HepG2 (cell line): ENCODE data around the gene FBN2. TPM values are rescaled to one million over a fixed set of nuclear protein-coding genes. Genes with fewer than 3 reads are reported as not detected.

Source experiments
- ATAC-seq: fragments of 200-7000 bp; cut with Tn5 transposase; 3 replicates; pipeline ENCODE4 v1.9.1; 2020; ENCODE audit warnings: mild to moderate bottlenecking, moderate library complexity
- BruUV-seq: library from RNA; stranded (reverse); fragments of 400-500 nt; replicated peaks from 2 replicates; lab custom pipeline; 2021; lab: Mats Ljungman, UMichigan
- CTCF ChIA-PET: fragments of 300-600 bp; formaldehyde crosslinking; extraction: SDS; loops from one replicate; lab custom pipeline; 2021; ENCODE audit warnings: low total read pairs, inconsistent platforms, low intra/inter-chr PET ratio; lab: Yijun Ruan, JAX
- POLR2A ChIA-PET: fragments of 350-600 bp; sonication (Branson Sonifier 250); formaldehyde crosslinking; loops from one replicate; lab custom pipeline; 2020; ENCODE audit warnings: antibody characterized with exemption, inconsistent platforms; lab: Yijun Ruan, JAX
- DNase-seq: peaks from one replicate; pipeline ENCODE4 v3.0.0-alpha.2; 2015; ENCODE audit warnings: low spot score
- FAIRE-seq: peaks from 3 replicates; lab custom pipeline; 2011; peaks lifted over from hg19 to GRCh38; lab: Jason Lieb, UNC
- H2AFZ ChIP-seq: one replicate; pipeline ENCODE4 v1.6.1; 2011; ENCODE audit warnings: low read length, inconsistent platforms
- H3K27ac ChIP-seq: fragments of 300-600 bp; 3 replicates; pipeline ENCODE4 v1.8.0; 2011; ENCODE audit warnings: mixed run types, mild to moderate bottlenecking, mixed read lengths, low read length, inconsistent platforms; ENCODE audit not compliant: insufficient read depth; ENCODE audit errors: extremely low read length
- H3K27me3 ChIP-seq, 2 experiments: fragments of 200-600 bp in 1 of 2; 2 replicates in 1 of 2; 3 replicates in 1 of 2; pipeline versions ENCODE4 v1.6.0 to v1.8.0; 2011; ENCODE audit warnings: low read length in 2 of 2, mild to moderate bottlenecking in 2 of 2, moderate library complexity in 2 of 2, inconsistent platforms in 1 of 2; ENCODE audit not compliant: insufficient read depth in 2 of 2, control insufficient read depth in 1 of 2
- H3K36me3 ChIP-seq, 2 experiments: fragments of 200-600 bp in 1 of 2; replicated peaks in 1 of 2; 2 replicates in 1 of 2; 3 replicates in 1 of 2; pipeline versions ENCODE4 v1.5.1 to v1.8.0; 2011; ENCODE audit warnings: low read length in 2 of 2, inconsistent platforms in 1 of 2; ENCODE audit not compliant: insufficient read depth in 2 of 2, control insufficient read depth in 1 of 2
- H3K4me1 ChIP-seq: 2 replicates; pipeline ENCODE4 v1.5.1; 2012; ENCODE audit warnings: low read length, inconsistent platforms; ENCODE audit not compliant: insufficient read depth
- H3K4me2 ChIP-seq: 2 replicates; pipeline ENCODE4 v1.6.0; 2011; ENCODE audit warnings: low read depth, low read length, inconsistent platforms
- H3K4me3 ChIP-seq, 3 experiments: fragments of 200-600 bp in 1 of 3; sonication (generic), shearing (Covaris generic) in 1 of 3; replicated peaks in 1 of 3; 2 replicates each; pipeline ENCODE4 v1.5.1; 2011 to 2016; ENCODE audit warnings: low read length in 3 of 3, inconsistent platforms in 2 of 3, low read depth in 2 of 3, mild to moderate bottlenecking in 2 of 3, control low read depth in 1 of 3, mixed read lengths in 1 of 3; ENCODE audit not compliant: insufficient read depth in 1 of 3
- H3K79me2 ChIP-seq: one replicate; pipeline ENCODE4 v1.6.1; 2011; ENCODE audit warnings: low read length, inconsistent platforms; ENCODE audit not compliant: insufficient read depth
- H3K9ac ChIP-seq: 2 replicates; pipeline ENCODE4 v1.6.0; 2011; ENCODE audit warnings: mild to moderate bottlenecking, low read depth, low read length, inconsistent platforms; ENCODE audit not compliant: insufficient read depth
- H3K9me3 ChIP-seq: 2 replicates; pipeline ENCODE4 v1.5.1; 2012; ENCODE audit warnings: mild to moderate bottlenecking, low read length
- H4K20me1 ChIP-seq: 2 replicates; pipeline ENCODE4 v1.6.0; 2011; ENCODE audit warnings: inconsistent platforms, mild to moderate bottlenecking, low read length, moderate library complexity; ENCODE audit not compliant: insufficient read depth
- ATRX ChIP-seq: sonication (generic); formaldehyde crosslinking; IDR thresholded peaks from 2 replicates; pipeline ENCODE4 v1.4.0; 2020; ENCODE audit warnings: missing genetic modification reagents, borderline replicate concordance
- FOXM1 ChIP-seq: sonication (generic); formaldehyde crosslinking; IDR thresholded peaks from 2 replicates; pipeline ENCODE4 v1.5.0; 2020; ENCODE audit warnings: missing genetic modification reagents
- MZF1 ChIP-seq: sonication (generic); formaldehyde crosslinking; IDR thresholded peaks from 2 replicates; pipeline ENCODE4 v1.8.1; 2023; ENCODE audit warnings: mild to moderate bottlenecking, missing genetic modification reagents, borderline replicate concordance
- NAIF1 ChIP-seq: sonication (generic); formaldehyde crosslinking; IDR thresholded peaks from 2 replicates; pipeline ENCODE4 v1.5.0; 2020; ENCODE audit warnings: mild to moderate bottlenecking, missing genetic modification reagents, borderline replicate concordance
- NFAT5 ChIP-seq: sonication (generic); formaldehyde crosslinking; IDR thresholded peaks from 2 replicates; pipeline ENCODE4 v1.4.0; 2020; ENCODE audit warnings: missing genetic modification reagents
- RFX1 ChIP-seq: fragments of 450-650 bp; IDR thresholded peaks from 2 replicates; pipeline ENCODE4 v1.6.1; 2017
- SMARCE1 ChIP-seq: fragments of 450-650 bp; IDR thresholded peaks from 2 replicates; pipeline ENCODE4 v1.6.1; 2017; ENCODE audit warnings: borderline replicate concordance
- TERF1 ChIP-seq: sonication (generic); formaldehyde crosslinking; IDR thresholded peaks from 2 replicates; pipeline ENCODE4 v1.8.0; 2022; ENCODE audit warnings: mild to moderate bottlenecking, missing genetic modification reagents, moderate library complexity
- TMF1 ChIP-seq: sonication (generic); formaldehyde crosslinking; IDR thresholded peaks from 2 replicates; pipeline ENCODE4 v1.8.1; 2022; ENCODE audit warnings: low read depth, missing genetic modification reagents
- ZNF121 ChIP-seq: sonication (generic); formaldehyde crosslinking; IDR thresholded peaks from 2 replicates; pipeline ENCODE4 v1.5.0; 2020; ENCODE audit warnings: mild to moderate bottlenecking, missing genetic modification reagents
- ZNF136 ChIP-seq: sonication (generic); formaldehyde crosslinking; IDR thresholded peaks from 2 replicates; pipeline ENCODE4 v1.8.1; 2022; ENCODE audit warnings: low read depth, mild to moderate bottlenecking, moderate library complexity, missing genetic modification reagents
- ZNF576 ChIP-seq: sonication (generic); formaldehyde crosslinking; IDR thresholded peaks from 2 replicates; pipeline ENCODE4 v1.4.0; 2020; ENCODE audit warnings: mild to moderate bottlenecking, missing genetic modification reagents
- ZNF614 ChIP-seq: IDR thresholded peaks from 2 replicates; pipeline ENCODE4 v1.6.1; 2018; ENCODE audit warnings: missing biosample characterization, missing genetic modification reagents, inconsistent platforms, borderline replicate concordance
- ZNF720 ChIP-seq: sonication (generic); formaldehyde crosslinking; IDR thresholded peaks from 2 replicates; pipeline ENCODE4 v1.4.0; 2020; ENCODE audit warnings: missing genetic modification reagents
- WGBS: methylation state at CpG from one replicate; pipeline ENCODE4 v1.1.6; 2017; ENCODE audit warnings: low lambda C conversion rate; 5-methylcytosine and 5-hydroxymethylcytosine counted together
- in situ Hi-C: cut with HindIII; loops from 2 replicates; pipeline ENCODE4 v1.10.0; 2017; ENCODE audit warnings: low pct_unique_long_range_greater_than_20kb; ENCODE audit not compliant: extremely low pct_ligation_motif_present
- intact Hi-C: fragments of 100-400 bp; cut with micrococcal nuclease; formaldehyde crosslinking; loops from one replicate; pipeline ENCODE4 v1.10.0; 2022; ENCODE audit not compliant: unreplicated experiment
- polyA plus RNA-seq, 8 experiments: library from polyadenylated mRNA; depleted of rRNA in 3 of 8; stranded (reverse) in 7 of 8; unstranded in 1 of 8; fragments of >200 nt; fragmentation: Illumina TruSeq in 4 of 8; extraction: Trizol in 4 of 8; gene quantifications; 2 replicates each; pipeline versions ENCODE4 v1.2.1 to v1.2.3, GENCODE V29; 2011 to 2016; ENCODE audit warnings: low read depth in 4 of 8, missing spikeins in 1 of 8, mixed read lengths in 1 of 8; ENCODE audit not compliant: insufficient read depth in 1 of 8
- total RNA-seq, 5 experiments: library from RNA; depleted of rRNA; stranded (reverse); fragments of >200 nt; fragmentation: Illumina TruSeq; extraction: Trizol; gene quantifications; 2 replicates each; pipeline ENCODE4 v1.2.3, GENCODE V29; 2016; ENCODE audit warnings: low read depth in 1 of 5

Gene FBN2
- total and polyA plus RNA-seq, 2 of the 13 experiments (the other 11 are each of a cell fraction or from before 2014, with no cell fraction given), result not detected

- H3K9me3 ChIP-seq, result 0 out of 2 replicates have a peak, but pooled peaks cover 5% of the 10 kb centered on the region
- ATAC-seq (no peak), FAIRE-seq (no peak), DNase-seq (no peak)
- no peaks in the 10 kb centered on the region for H3K4me1 ChIP-seq
- POLR2A ChIA-PET, result no interaction called here
- no peaks in the 10 kb centered on the region for H4K20me1 ChIP-seq
- no peak overlapping the region for H3K4me2 ChIP-seq
- in situ Hi-C loops (no loop called here), intact Hi-C loops (no loop called here)
- no peaks in the 10 kb centered on the region for H3K27me3 ChIP-seq
- no peak overlapping the region for H3K4me3 ChIP-seq
- H3K36me3 ChIP-seq, result no peaks in the 10 kb centered on the region
- no peak overlapping the region for H2AFZ ChIP-seq
- no peak overlapping the region for H3K9ac ChIP-seq
- H3K27ac ChIP-seq, result no peak overlapping the region
- no TSS peak for BruUV-seq
- WGBS, result 51% methylated on average over 6 of the region's 7 CpGs
- TF ChIP-seq RFX1, result no peak
- no peak for TF ChIP-seq ZNF614
- CTCF ChIA-PET, result no interaction called here
- H3K79me2 ChIP-seq, result no peaks in the 10 kb centered on the region
Measured at GRCh38 chr5:128253880-128254279, 284.2 kb downstream of the FBN2 start.

DNA sequence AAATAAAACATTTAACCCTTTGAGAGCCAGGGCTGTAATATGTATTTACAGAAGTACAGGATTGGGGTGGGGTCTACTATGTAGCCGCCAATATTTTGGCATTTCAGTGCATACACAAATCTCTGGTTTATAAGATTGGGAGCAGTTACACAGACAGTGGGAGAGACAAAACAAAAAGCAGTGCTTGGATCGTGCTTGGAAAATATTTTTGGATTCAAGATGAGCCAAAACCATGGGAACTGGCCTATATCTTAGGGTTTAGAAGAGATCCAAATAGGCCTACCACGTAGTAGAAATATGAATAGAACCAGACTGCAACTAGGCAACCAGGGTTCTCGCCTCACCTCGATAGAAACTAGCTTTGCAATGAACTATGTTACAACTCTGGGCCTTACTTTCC, 284.9 kb downstream of the FBN2 start:
- Histone ChIP-seq H4K20me1 (no peaks in the 10 kb centered on the region), H3K9ac (no peak overlapping the region), H3K9me3 (0 out of 2 replicates have a peak, but pooled peaks cover 5% of the 10 kb centered on the region), H3K79me2 (no peaks in the 10 kb centered on the region), H3K27me3 (no peaks in the 10 kb centered on the region), H3K4me1 (no peaks in the 10 kb centered on the region), H3K36me3 (no peaks in the 10 kb centered on the region), H3K4me2 (no peak overlapping the region), H3K4me3 (no peak overlapping the region), H2AFZ (no peak overlapping the region), H3K27ac (no peak overlapping the region)
- in situ Hi-C loops (no loop called here), intact Hi-C loops (no loop called here)
- WGBS, result 0% methylated on average over 5 of the region's 5 CpGs
- CTCF ChIA-PET, result no interaction called here
- DNase-seq, result no peak
- ATAC-seq, result no peak
- FAIRE-seq, result no peak
- no TSS peak for BruUV-seq
- POLR2A ChIA-PET, result no interaction called here
- no peak for TF ChIP-seq FOXM1
- no peak for TF ChIP-seq TMF1 (CRISPR knock-in tag)
- no peak for TF ChIP-seq ZNF576 (CRISPR knock-in tag)
- TF ChIP-seq ZNF136 (CRISPR knock-in tag), result no peak
- TF ChIP-seq ZNF121, result no peak
- TF ChIP-seq SMARCE1, result no peak
- TF ChIP-seq ZNF720, result no peak
- TF ChIP-seq NFAT5 (CRISPR knock-in tag), result no peak
- no peak for TF ChIP-seq TERF1 (CRISPR knock-in tag)
- no peak for TF ChIP-seq NAIF1
- no peak for TF ChIP-seq MZF1 (CRISPR knock-in tag)
- no peak for TF ChIP-seq ATRX
